Panc1 (cell line): ENCODE measurements around the gene STMND1. TPM values are rescaled to one million over a fixed set of nuclear protein-coding genes. Genes with fewer than 3 reads are reported as not detected.
A peak's percentile ranks its signal among the peaks of the same experiment; 100 is the strongest.

Experiments
- ATAC-seq: fragments of 200-7000 bp; cut with Tn5 transposase; 2 replicates; pipeline ENCODE4 v1.9.1; 2020; ENCODE audit warnings: mild to moderate bottlenecking, moderate library complexity
- BruUV-seq: library from RNA; stranded (reverse); fragments of 400-500 nt; replicated peaks from 2 replicates; lab custom pipeline; 2021; lab: Mats Ljungman, UMichigan
- CTCF ChIA-PET: fragments of 300-600 bp; sonication (Branson Sonifier 250); formaldehyde crosslinking; loops from one replicate; lab custom pipeline; 2022; ENCODE audit warnings: antibody characterized with exemption; lab: Charles Lee
- POLR2A ChIA-PET: fragments of 300-600 bp; sonication (Branson Sonifier 250); formaldehyde crosslinking; loops from one replicate; lab custom pipeline; 2022; ENCODE audit warnings: antibody characterized with exemption; lab: Charles Lee
- DNase-seq: peaks from one replicate; pipeline ENCODE4 v3.0.0-alpha.2; 2010; ENCODE audit warnings: low read depth, low spot score
- H3K27ac ChIP-seq: 2 replicates; pipeline ENCODE4 v1.5.1; 2011; ENCODE audit warnings: mild to moderate bottlenecking, low read length, inconsistent platforms
- H3K27me3 ChIP-seq: fragments of 200-500 bp; sonication (Bioruptor generic); 2 replicates; pipeline ENCODE4 v1.6.0; 2014; ENCODE audit warnings: low read length, inconsistent platforms; ENCODE audit not compliant: control insufficient read depth, insufficient read depth
- H3K36me3 ChIP-seq: fragments of 200-500 bp; sonication (Bioruptor generic); 2 replicates; pipeline ENCODE4 v1.5.1; 2014; ENCODE audit warnings: inconsistent platforms, mild to moderate bottlenecking, low read length, moderate library complexity; ENCODE audit not compliant: control insufficient read depth, insufficient read depth
- H3K4me1 ChIP-seq: 2 replicates; pipeline ENCODE4 v1.5.1; 2011; ENCODE audit warnings: inconsistent platforms, mild to moderate bottlenecking, low read length, moderate library complexity; ENCODE audit not compliant: control insufficient read depth, insufficient read depth
- H3K4me3 ChIP-seq, 2 experiments: 2 replicates each; pipeline ENCODE4 v1.5.1; 2011 to 2012; ENCODE audit warnings: low read depth in 2 of 2, low read length in 2 of 2, mild to moderate bottlenecking in 2 of 2, inconsistent platforms in 1 of 2, moderate library complexity in 1 of 2
- H3K9me3 ChIP-seq: fragments of 200-500 bp; sonication (Bioruptor generic); 2 replicates; pipeline ENCODE4 v1.5.1; 2014; ENCODE audit warnings: low read depth, mild to moderate bottlenecking, inconsistent platforms, low read length, moderate library complexity; ENCODE audit not compliant: control insufficient read depth, insufficient read depth
- POLR2AphosphoS5 ChIP-seq: IDR thresholded peaks from 2 replicates; pipeline ENCODE4 v1.6.1; 2012; ENCODE audit warnings: mild to moderate bottlenecking, low read depth, low read length, moderate library complexity
- TCF7L2 ChIP-seq: IDR thresholded peaks from 2 replicates; pipeline ENCODE4 v1.6.1; 2011; ENCODE audit warnings: mild to moderate bottlenecking, low read depth, low read length, inconsistent platforms
- in situ Hi-C: cut with HindIII; loops from 2 replicates; pipeline ENCODE4 v1.10.0; 2016; ENCODE audit warnings: low sequenced_read_pairs, low pct_unique_long_range_greater_than_20kb
- intact Hi-C: fragments of 100-400 bp; cut with micrococcal nuclease; formaldehyde crosslinking; loops from one replicate; pipeline ENCODE4 v1.10.0; 2022; ENCODE audit not compliant: unreplicated experiment
- total RNA-seq: library from RNA; stranded (reverse); gene quantifications from one replicate; pipeline ENCODE4 v1.2.1, GENCODE V29; 2021; ENCODE audit not compliant: unreplicated experiment
- TF ChIP-seq, protein P1 (sequence below): fragments of 450-650 bp; IDR thresholded peaks from 2 replicates; pipeline ENCODE4 v1.5.1; 2017; ENCODE audit warnings: mild to moderate bottlenecking
- TF ChIP-seq, protein P2 (sequence below), 2 experiments: IDR thresholded peaks; 2 replicates each; pipeline ENCODE4 v1.6.1; 2011 to 2012; ENCODE audit warnings: low read depth in 2 of 2, control low read depth in 1 of 2, low read length in 1 of 2, mild to moderate bottlenecking in 1 of 2, moderate library complexity in 1 of 2; ENCODE audit not compliant: insufficient read depth in 1 of 2

Gene STMND1
- total RNA-seq, 1 experiment from 2014 or later: not detected

DNA sequence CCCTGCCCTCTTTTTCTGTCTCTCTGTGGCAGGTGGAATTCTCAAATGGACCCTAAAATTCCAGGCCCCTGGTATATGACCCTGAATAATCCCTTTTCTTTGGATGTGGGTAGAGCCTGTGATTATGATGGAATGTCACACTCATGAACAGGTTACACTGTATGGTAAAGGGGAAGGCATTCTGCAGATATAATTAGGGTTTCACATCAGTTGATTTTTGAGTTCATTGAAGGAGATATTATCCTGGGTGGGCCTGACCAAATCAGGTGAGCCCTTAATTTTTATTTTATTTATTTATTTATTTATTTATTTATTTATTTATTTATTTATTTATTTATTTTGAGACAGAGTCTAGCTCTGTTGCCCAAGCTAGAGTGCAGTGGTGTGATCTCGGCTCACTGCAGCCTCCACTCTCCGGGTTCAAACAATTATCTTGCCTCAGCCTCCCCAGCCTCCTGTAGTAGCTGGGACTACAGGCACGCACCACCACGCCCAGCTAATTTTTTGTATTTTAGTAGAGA, 13.7 kb upstream of the STMND1 start:
- Histone ChIP-seq H3K4me1 (no peaks in the 10 kb centered on the region), H3K27ac (no peak overlapping the region), H3K4me3 (no peak overlapping the region), H3K9me3 (no peaks in the 10 kb centered on the region), H3K36me3 (no peaks in the 10 kb centered on the region), H3K27me3 (peaks cover 6% of the 10 kb centered on the region; the same call in 1 of the 2 replicates)
- no peak for ATAC-seq
- intact Hi-C loops (loop anchor here (5.0 kb wide), 1 partner anchor 326 kb away; the partner anchor contains the start of gene ATXN1), in situ Hi-C loops (no loop called here)
- TF ChIP-seq, protein P1, sequence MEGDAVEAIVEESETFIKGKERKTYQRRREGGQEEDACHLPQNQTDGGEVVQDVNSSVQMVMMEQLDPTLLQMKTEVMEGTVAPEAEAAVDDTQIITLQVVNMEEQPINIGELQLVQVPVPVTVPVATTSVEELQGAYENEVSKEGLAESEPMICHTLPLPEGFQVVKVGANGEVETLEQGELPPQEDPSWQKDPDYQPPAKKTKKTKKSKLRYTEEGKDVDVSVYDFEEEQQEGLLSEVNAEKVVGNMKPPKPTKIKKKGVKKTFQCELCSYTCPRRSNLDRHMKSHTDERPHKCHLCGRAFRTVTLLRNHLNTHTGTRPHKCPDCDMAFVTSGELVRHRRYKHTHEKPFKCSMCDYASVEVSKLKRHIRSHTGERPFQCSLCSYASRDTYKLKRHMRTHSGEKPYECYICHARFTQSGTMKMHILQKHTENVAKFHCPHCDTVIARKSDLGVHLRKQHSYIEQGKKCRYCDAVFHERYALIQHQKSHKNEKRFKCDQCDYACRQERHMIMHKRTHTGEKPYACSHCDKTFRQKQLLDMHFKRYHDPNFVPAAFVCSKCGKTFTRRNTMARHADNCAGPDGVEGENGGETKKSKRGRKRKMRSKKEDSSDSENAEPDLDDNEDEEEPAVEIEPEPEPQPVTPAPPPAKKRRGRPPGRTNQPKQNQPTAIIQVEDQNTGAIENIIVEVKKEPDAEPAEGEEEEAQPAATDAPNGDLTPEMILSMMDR: no peak
- TF ChIP-seq TCF7L2 (no peak), POLR2AphosphoS5 (no peak)
- ChIA-PET POLR2A (no interaction called here), CTCF (no interaction called here)
- no TSS peak for BruUV-seq
- DNase-seq: no peak

DNA sequence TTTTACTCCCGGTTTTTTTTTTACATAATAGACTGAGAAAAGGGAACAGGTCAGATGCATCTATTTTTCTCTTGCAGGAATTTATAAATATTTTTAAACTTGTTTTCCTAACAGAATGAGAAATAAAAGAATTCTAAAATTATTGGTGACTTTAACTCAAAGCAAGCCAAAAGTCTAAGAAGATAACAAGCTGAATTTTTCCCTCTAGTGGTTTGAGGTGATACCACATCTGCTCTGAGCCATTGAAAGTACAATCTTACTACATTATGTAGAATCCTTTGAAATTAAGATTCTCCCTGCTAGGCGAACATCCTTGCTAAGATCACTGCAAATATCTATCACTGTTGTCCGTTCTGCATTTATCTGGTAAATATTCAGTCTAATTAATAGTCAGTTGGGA, 10.7 kb upstream of the STMND1 start:
- intact Hi-C loops: no loop called here
- DNase-seq (no peak), ATAC-seq (no peak)
- no TSS peak for BruUV-seq
- no peak overlapping the region for H3K27ac ChIP-seq
- H3K4me1 ChIP-seq: no peaks in the 10 kb centered on the region
- ChIA-PET POLR2A (no interaction called here), CTCF (interaction anchor here (0.7 kb wide), 1 partner anchor 92 kb away, joined by 3 read pairs; no protein-coding TSS in a partner anchor)
- H3K27me3 ChIP-seq: peaks cover 2% of the 10 kb centered on the region; the same call in 1 of the 2 replicates
- no peaks in the 10 kb centered on the region for H3K36me3 ChIP-seq
- in situ Hi-C loops: no loop called here
- TF ChIP-seq TCF7L2: no peak
- TF ChIP-seq, protein P1: peak; percentile 25; the same call in 1 of the 2 replicates
- TF ChIP-seq, protein P2, sequence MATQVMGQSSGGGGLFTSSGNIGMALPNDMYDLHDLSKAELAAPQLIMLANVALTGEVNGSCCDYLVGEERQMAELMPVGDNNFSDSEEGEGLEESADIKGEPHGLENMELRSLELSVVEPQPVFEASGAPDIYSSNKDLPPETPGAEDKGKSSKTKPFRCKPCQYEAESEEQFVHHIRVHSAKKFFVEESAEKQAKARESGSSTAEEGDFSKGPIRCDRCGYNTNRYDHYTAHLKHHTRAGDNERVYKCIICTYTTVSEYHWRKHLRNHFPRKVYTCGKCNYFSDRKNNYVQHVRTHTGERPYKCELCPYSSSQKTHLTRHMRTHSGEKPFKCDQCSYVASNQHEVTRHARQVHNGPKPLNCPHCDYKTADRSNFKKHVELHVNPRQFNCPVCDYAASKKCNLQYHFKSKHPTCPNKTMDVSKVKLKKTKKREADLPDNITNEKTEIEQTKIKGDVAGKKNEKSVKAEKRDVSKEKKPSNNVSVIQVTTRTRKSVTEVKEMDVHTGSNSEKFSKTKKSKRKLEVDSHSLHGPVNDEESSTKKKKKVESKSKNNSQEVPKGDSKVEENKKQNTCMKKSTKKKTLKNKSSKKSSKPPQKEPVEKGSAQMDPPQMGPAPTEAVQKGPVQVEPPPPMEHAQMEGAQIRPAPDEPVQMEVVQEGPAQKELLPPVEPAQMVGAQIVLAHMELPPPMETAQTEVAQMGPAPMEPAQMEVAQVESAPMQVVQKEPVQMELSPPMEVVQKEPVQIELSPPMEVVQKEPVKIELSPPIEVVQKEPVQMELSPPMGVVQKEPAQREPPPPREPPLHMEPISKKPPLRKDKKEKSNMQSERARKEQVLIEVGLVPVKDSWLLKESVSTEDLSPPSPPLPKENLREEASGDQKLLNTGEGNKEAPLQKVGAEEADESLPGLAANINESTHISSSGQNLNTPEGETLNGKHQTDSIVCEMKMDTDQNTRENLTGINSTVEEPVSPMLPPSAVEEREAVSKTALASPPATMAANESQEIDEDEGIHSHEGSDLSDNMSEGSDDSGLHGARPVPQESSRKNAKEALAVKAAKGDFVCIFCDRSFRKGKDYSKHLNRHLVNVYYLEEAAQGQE (IDR thresholded peaks at IDR 0.05; ENCODE audit: insufficient read depth in 1 of 2, low read depth in 2 of 2, low read length in 1 of 2): no peak
- H3K4me3 ChIP-seq: no peak overlapping the region
- H3K9me3 ChIP-seq: no peaks in the 10 kb centered on the region
